Fibroblast of lung (primary cell): ENCODE results near the gene DIP2C. TPM values are rescaled to one million over a fixed set of nuclear protein-coding genes. Genes with fewer than 3 reads are reported as not detected.

Experiments used
- DNase-seq, 2 donors: peaks; one replicate each; pipeline versions ENCODE4 v3.0.0 to v3.0.0-alpha.2; 2010; ENCODE audit warnings: low read depth in 2 of 2
- H2AFZ ChIP-seq: 2 replicates; pipeline ENCODE4 v1.5.1; 2012; ENCODE audit warnings: low read length, control low read depth, inconsistent platforms
- H3K27ac ChIP-seq: 2 replicates; pipeline ENCODE4 v1.5.1; 2011; ENCODE audit warnings: low read length, control low read depth; ENCODE audit not compliant: insufficient read depth
- H3K27me3 ChIP-seq: 2 replicates; pipeline ENCODE4 v1.5.1; 2011; ENCODE audit warnings: mild to moderate bottlenecking, low read length; ENCODE audit not compliant: control insufficient read depth, insufficient read depth
- H3K36me3 ChIP-seq: 2 replicates; pipeline ENCODE4 v1.5.1; 2011; ENCODE audit warnings: low read length; ENCODE audit not compliant: control insufficient read depth, insufficient read depth
- H3K4me1 ChIP-seq: 2 replicates; pipeline ENCODE4 v1.5.1; 2011; ENCODE audit warnings: low read length; ENCODE audit not compliant: control insufficient read depth, insufficient read depth; ENCODE audit errors: extremely low read depth
- H3K4me2 ChIP-seq: 2 replicates; pipeline ENCODE4 v1.5.1; 2011; ENCODE audit warnings: low read length, control low read depth; ENCODE audit not compliant: insufficient read depth; ENCODE audit errors: extremely low read depth
- H3K4me3 ChIP-seq, 4 experiments: fragments of 200-600 bp in 1 of 4; sonication (generic) in 1 of 4; replicated peaks in 1 of 4; 2 replicates each; pipeline ENCODE4 v1.5.1; 2011 to 2016; ENCODE audit warnings: low read length in 4 of 4, low read depth in 3 of 4, mild to moderate bottlenecking in 3 of 4, control low read depth in 2 of 4, inconsistent platforms in 1 of 4, mixed read lengths in 1 of 4; ENCODE audit not compliant: insufficient read depth in 1 of 4; ENCODE audit errors: control extremely low read depth in 1 of 4
- H3K79me2 ChIP-seq: 2 replicates; pipeline ENCODE4 v1.5.1; 2012; ENCODE audit warnings: mild to moderate bottlenecking, low read length, inconsistent platforms; ENCODE audit not compliant: control insufficient read depth, insufficient read depth
- H3K9ac ChIP-seq: 2 replicates; pipeline ENCODE4 v1.5.1; 2011; ENCODE audit warnings: mild to moderate bottlenecking, low read length, control low read depth; ENCODE audit not compliant: insufficient read depth
- H3K9me3 ChIP-seq: 2 replicates; pipeline ENCODE4 v1.5.1; 2012; ENCODE audit warnings: low read depth, low read length; ENCODE audit not compliant: control insufficient read depth, insufficient read depth
- H4K20me1 ChIP-seq: 2 replicates; pipeline ENCODE4 v1.5.1; 2011; ENCODE audit warnings: low read length; ENCODE audit not compliant: control insufficient read depth, insufficient read depth; ENCODE audit errors: extremely low read depth
- EZH2 ChIP-seq: IDR thresholded peaks from 2 replicates; pipeline ENCODE4 v1.5.1; 2012; ENCODE audit warnings: low read length, control low read depth, mild to moderate bottlenecking; ENCODE audit errors: missing control alignments
- polyA plus RNA-seq, 2 donors: library from polyadenylated mRNA; depleted of rRNA in 1 of 2; stranded (reverse) in 1 of 2; unstranded in 1 of 2; fragments of >200 nt; gene quantifications; 2 replicates each; pipeline ENCODE4 v1.2.1, GENCODE V29; 2011 to 2012; ENCODE audit warnings: missing spikeins in 1 of 2
- total RNA-seq: library from RNA; depleted of rRNA; stranded (reverse); fragments of >200 nt; gene quantifications from 2 replicates; pipeline ENCODE4 v1.2.1, GENCODE V29; 2014
- TF ChIP-seq, protein P1 (sequence below), 2 donors: IDR thresholded peaks in 1 of 2; conservative IDR thresholded peaks in 1 of 2; 1 replicate in 1 of 2; 2 replicates in 1 of 2; pipeline ENCODE4 v1.5.1; 2011 to 2012; ENCODE audit warnings: low read length in 2 of 2, control low read depth in 1 of 2, inconsistent platforms in 1 of 2, low read depth in 1 of 2, mild to moderate bottlenecking in 1 of 2

DIP2C gene
- total and polyA plus RNA-seq, 2 donors (not counting 1 experiment from before 2014, with no cell fraction given): 10.7 to 18.3 TPM

DNA sequence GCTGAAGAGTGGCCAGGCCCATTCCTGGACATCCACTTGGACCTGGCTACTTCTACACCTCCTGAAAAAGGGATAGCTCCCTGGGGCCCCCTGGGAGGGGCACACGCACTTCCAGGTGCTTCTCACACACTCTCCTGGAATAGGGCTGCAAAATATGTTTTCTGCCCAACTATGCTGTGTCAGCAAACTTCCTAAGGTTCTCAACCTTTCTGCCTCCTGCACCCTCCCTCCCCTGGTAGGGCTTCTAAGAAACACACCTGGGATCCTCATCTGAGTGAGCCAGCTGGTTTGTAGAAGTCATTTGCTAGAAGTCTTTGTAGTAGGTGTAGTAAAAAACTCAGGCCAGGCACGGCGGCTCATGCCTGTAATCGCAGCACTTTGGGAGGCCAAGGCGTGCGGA, 417.7 kb downstream of the DIP2C start:
- peaks cover 2% of the 10 kb centered on the region for H3K4me1 ChIP-seq

DNA sequence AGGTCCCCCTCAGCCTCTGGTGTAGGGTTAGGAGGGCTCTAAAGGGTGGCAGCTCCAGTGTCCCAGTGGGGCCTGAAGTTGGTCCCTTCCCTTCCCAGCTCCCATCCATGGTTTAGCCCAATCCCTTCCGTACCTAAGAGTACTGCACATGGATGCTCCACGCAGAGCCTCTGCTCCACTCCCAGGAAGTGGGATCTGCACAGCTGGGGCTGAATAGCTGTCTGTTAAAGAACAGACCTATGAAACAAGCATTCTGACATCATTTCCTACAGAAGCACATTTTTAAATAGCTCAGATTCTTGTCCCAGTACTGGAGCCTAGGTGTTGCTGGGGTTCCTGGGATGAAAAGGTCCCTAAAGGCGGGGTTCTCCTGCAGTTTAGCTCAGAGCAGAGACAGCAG, 418.3 kb downstream of the DIP2C start:
- Histone ChIP-seq H3K27ac (no peak overlapping the region), H4K20me1 (no peaks in the 10 kb centered on the region), H3K9me3 (no peaks in the 10 kb centered on the region), H3K4me1 (peaks cover 2% of the 10 kb centered on the region), H3K36me3 (no peaks in the 10 kb centered on the region), H3K79me2 (no peaks in the 10 kb centered on the region), H2AFZ (no peak overlapping the region), H3K4me2 (no peak overlapping the region), H3K9ac (no peak overlapping the region), H3K4me3 (no peak overlapping the region), H3K27me3 (no peaks in the 10 kb centered on the region)
- no peak for DNase-seq
- no peak for TF ChIP-seq EZH2
- TF ChIP-seq, protein P1, sequence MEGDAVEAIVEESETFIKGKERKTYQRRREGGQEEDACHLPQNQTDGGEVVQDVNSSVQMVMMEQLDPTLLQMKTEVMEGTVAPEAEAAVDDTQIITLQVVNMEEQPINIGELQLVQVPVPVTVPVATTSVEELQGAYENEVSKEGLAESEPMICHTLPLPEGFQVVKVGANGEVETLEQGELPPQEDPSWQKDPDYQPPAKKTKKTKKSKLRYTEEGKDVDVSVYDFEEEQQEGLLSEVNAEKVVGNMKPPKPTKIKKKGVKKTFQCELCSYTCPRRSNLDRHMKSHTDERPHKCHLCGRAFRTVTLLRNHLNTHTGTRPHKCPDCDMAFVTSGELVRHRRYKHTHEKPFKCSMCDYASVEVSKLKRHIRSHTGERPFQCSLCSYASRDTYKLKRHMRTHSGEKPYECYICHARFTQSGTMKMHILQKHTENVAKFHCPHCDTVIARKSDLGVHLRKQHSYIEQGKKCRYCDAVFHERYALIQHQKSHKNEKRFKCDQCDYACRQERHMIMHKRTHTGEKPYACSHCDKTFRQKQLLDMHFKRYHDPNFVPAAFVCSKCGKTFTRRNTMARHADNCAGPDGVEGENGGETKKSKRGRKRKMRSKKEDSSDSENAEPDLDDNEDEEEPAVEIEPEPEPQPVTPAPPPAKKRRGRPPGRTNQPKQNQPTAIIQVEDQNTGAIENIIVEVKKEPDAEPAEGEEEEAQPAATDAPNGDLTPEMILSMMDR (conservative IDR thresholded peaks at IDR 0.05 in 1 of 2, IDR thresholded peaks at IDR 0.05 in 1 of 2; ENCODE audit: low read depth in 1 of 2, low read length in 2 of 2): no peak

More for the DNA sequence above, 417.7 kb downstream of the DIP2C start:
- no peak for DNase-seq
- TF ChIP-seq, protein P1 (conservative IDR thresholded peaks at IDR 0.05 in 1 of 2, IDR thresholded peaks at IDR 0.05 in 1 of 2; ENCODE audit: low read depth in 1 of 2, low read length in 2 of 2): no peak
- TF ChIP-seq EZH2: no peak
- no peak overlapping the region for H3K4me3 ChIP-seq
- H3K4me2 ChIP-seq: no peak overlapping the region
- no peaks in the 10 kb centered on the region for H3K79me2 ChIP-seq
- H3K9me3 ChIP-seq: no peaks in the 10 kb centered on the region
- no peak overlapping the region for H3K27ac ChIP-seq
- H3K36me3 ChIP-seq: no peaks in the 10 kb centered on the region
- H3K9ac ChIP-seq: no peak overlapping the region
- H2AFZ ChIP-seq: no peak overlapping the region
- no peaks in the 10 kb centered on the region for H3K27me3 ChIP-seq
- H4K20me1 ChIP-seq: no peaks in the 10 kb centered on the region

DNA sequence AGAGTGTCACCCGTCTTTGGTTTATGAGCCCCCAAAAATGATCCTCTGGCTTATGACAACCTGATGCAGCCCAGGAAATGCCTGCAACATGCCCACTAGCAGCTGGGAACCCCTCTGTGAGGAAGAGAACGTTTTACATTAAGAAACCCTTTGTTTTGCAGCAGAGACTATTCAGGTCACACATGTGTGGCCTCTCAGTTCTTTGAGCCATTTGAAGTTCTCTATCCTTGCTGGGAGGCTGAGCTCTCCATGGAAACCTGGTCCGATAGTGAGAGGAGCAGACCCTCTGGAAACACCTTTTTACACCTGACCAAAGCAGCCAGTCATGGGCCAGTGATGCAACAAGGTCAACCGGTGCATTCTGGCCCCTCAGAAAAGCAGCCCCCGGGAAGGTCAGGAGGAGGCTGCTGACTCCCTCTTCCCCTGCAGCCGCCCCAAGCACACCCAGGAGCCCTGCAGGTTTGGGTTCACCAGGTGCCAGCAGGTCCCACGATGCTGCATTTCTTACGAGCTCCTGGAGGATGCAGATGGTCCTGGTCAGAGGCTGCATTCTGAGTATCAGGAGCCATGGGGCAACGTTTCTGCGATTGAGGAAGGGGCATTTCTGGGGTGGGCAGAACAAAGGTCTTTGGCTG, 419.9 kb downstream of the DIP2C start:
- peaks cover 2% of the 10 kb centered on the region for H3K4me1 ChIP-seq
- H3K79me2 ChIP-seq: no peaks in the 10 kb centered on the region
- no peaks in the 10 kb centered on the region for H3K27me3 ChIP-seq
- no peak overlapping the region for H3K4me3 ChIP-seq
- TF ChIP-seq, protein P1 (conservative IDR thresholded peaks at IDR 0.05 in 1 of 2, IDR thresholded peaks at IDR 0.05 in 1 of 2; ENCODE audit: low read depth in 1 of 2, low read length in 2 of 2): no peak
- no peak for TF ChIP-seq EZH2
- H4K20me1 ChIP-seq: no peaks in the 10 kb centered on the region
- no peak overlapping the region for H3K4me2 ChIP-seq
- no peaks in the 10 kb centered on the region for H3K36me3 ChIP-seq
- no peak overlapping the region for H3K27ac ChIP-seq
- no peak overlapping the region for H2AFZ ChIP-seq
- H3K9ac ChIP-seq: no peak overlapping the region
- no peak for DNase-seq
- H3K9me3 ChIP-seq: no peaks in the 10 kb centered on the region
